Loucy (cell line): ENCODE measurements around the gene NR4A2.

ENCODE experiments used
- H2AFZ ChIP-seq: fragments of 200-600 bp; sonication (generic); 2 replicates; pipeline ENCODE4 v1.6.0; 2016; ENCODE audit warnings: antibody characterized with exemption, mild to moderate bottlenecking, low read length, moderate library complexity
- H3F3A ChIP-seq: fragments of 200-600 bp; 2 replicates; pipeline ENCODE4 v1.6.0; 2016; ENCODE audit warnings: antibody characterized with exemption, low read depth, mild to moderate bottlenecking
- H3K27me3 ChIP-seq: fragments of 200-600 bp; sonication (generic); 2 replicates; pipeline ENCODE4 v1.6.1; 2014; ENCODE audit warnings: low read length, mild to moderate bottlenecking; ENCODE audit not compliant: insufficient read depth, poor library complexity, severe bottlenecking
- H3K36me3 ChIP-seq: fragments of 200-600 bp; sonication (generic); 2 replicates; pipeline ENCODE4 v1.6.1; 2016; ENCODE audit warnings: low read length; ENCODE audit not compliant: insufficient read depth
- H3K4me1 ChIP-seq: fragments of 200-600 bp; sonication (generic); 2 replicates; pipeline ENCODE4 v1.5.1; 2014; ENCODE audit warnings: low read length, mild to moderate bottlenecking; ENCODE audit not compliant: insufficient read depth, poor library complexity, severe bottlenecking
- H3K4me2 ChIP-seq: fragments of 200-600 bp; sonication (generic); 2 replicates; pipeline ENCODE4 v1.6.0; 2014; ENCODE audit warnings: antibody characterized with exemption, low read length, low read depth, mild to moderate bottlenecking; ENCODE audit not compliant: poor library complexity, severe bottlenecking
- H3K4me3 ChIP-seq: fragments of 200-600 bp; sonication (generic); 2 replicates; pipeline ENCODE4 v1.5.1; 2014; ENCODE audit warnings: low read length, mild to moderate bottlenecking, mixed read lengths; ENCODE audit not compliant: poor library complexity, severe bottlenecking
- H3K79me2 ChIP-seq: fragments of 200-600 bp; sonication (generic); 2 replicates; pipeline ENCODE4 v1.6.1; 2014; ENCODE audit warnings: low read length; ENCODE audit not compliant: insufficient read depth
- H3K9ac ChIP-seq: fragments of 200-600 bp; sonication (generic); 2 replicates; pipeline ENCODE4 v1.6.0; 2014; ENCODE audit warnings: mild to moderate bottlenecking, low read depth, low read length, moderate library complexity; ENCODE audit not compliant: poor library complexity, severe bottlenecking
- H3K9me2 ChIP-seq: fragments of 200-600 bp; sonication (generic); replicated peaks from 2 replicates; pipeline ENCODE4 v1.6.1; 2016; ENCODE audit warnings: low read depth, low read length, mixed read lengths
- H3K9me3 ChIP-seq: fragments of 200-600 bp; sonication (generic); 2 replicates; pipeline ENCODE4 v1.6.1; 2014; ENCODE audit warnings: mild to moderate bottlenecking, antibody characterized with exemption, low read length, low read depth; ENCODE audit not compliant: insufficient read depth
- H4K20me1 ChIP-seq: fragments of 200-600 bp; sonication (generic); 2 replicates; pipeline ENCODE4 v1.6.0; 2014; ENCODE audit warnings: antibody characterized with exemption, low read length, mild to moderate bottlenecking; ENCODE audit not compliant: insufficient read depth, poor library complexity, severe bottlenecking
- CTCF ChIP-seq: fragments of 200-600 bp; sonication (generic); conservative IDR thresholded peaks from 2 replicates; pipeline ENCODE4 v1.5.1; 2014; ENCODE audit warnings: mild to moderate bottlenecking, antibody characterized with exemption, low read length
- EZH2phosphoT487 ChIP-seq: fragments of 200-600 bp; IDR thresholded peaks from 2 replicates; pipeline ENCODE4 v1.6.1; 2018; ENCODE audit warnings: antibody characterized with exemption, mild to moderate bottlenecking, moderate library complexity, borderline replicate concordance

Gene NR4A2

GRCh38 chr2:156329927-156330726 is 2.4 kb downstream of the NR4A2 start:
- H3K79me2 ChIP-seq: no peaks in the 10 kb centered on the region
- no peaks in the 10 kb centered on the region for H3K9me3 ChIP-seq
- H4K20me1 ChIP-seq: no peaks in the 10 kb centered on the region
- H3K4me2 ChIP-seq: no peak overlapping the region
- H3K4me1 ChIP-seq: no peaks in the 10 kb centered on the region
- H3K4me3 ChIP-seq: no peak overlapping the region
- H3K27me3 ChIP-seq: no peaks in the 10 kb centered on the region
- H3K36me3 ChIP-seq: no peaks in the 10 kb centered on the region
- no peaks in the 10 kb centered on the region for H3K9me2 ChIP-seq
- H3K9ac ChIP-seq: no peak overlapping the region
- H3F3A ChIP-seq: 0 out of 2 replicates have a peak, but pooled peaks cover 4% of the 10 kb centered on the region
- H2AFZ ChIP-seq: no peak overlapping the region
- TF ChIP-seq EZH2phosphoT487 (no peak), CTCF (no peak)

- no peak overlapping the region for H3K4me2 ChIP-seq
- no peaks in the 10 kb centered on the region for H3K27me3 ChIP-seq
- no peak overlapping the region for H3K4me3 ChIP-seq
- no peaks in the 10 kb centered on the region for H3F3A ChIP-seq
- no peaks in the 10 kb centered on the region for H3K4me1 ChIP-seq
- no peaks in the 10 kb centered on the region for H4K20me1 ChIP-seq
- no peak overlapping the region for H2AFZ ChIP-seq
- H3K36me3 ChIP-seq: no peaks in the 10 kb centered on the region
- no peak overlapping the region for H3K9ac ChIP-seq
- no peaks in the 10 kb centered on the region for H3K79me2 ChIP-seq
- TF ChIP-seq EZH2phosphoT487: no peak
- TF ChIP-seq CTCF: no peak
- H3K9me3 ChIP-seq: no peaks in the 10 kb centered on the region
- H3K9me2 ChIP-seq: no peaks in the 10 kb centered on the region
Observed at GRCh38 chr2:156329031-156329926, 3.2 kb downstream of the NR4A2 start.

- Histone ChIP-seq H3K4me2 (no peak overlapping the region), H3K4me3 (no peak overlapping the region), H3K9me2 (no peaks in the 10 kb centered on the region), H3K4me1 (no peaks in the 10 kb centered on the region), H3F3A (no peaks in the 10 kb centered on the region), H3K79me2 (no peaks in the 10 kb centered on the region), H4K20me1 (no peaks in the 10 kb centered on the region), H3K9ac (no peak overlapping the region), H2AFZ (no peak overlapping the region), H3K27me3 (no peaks in the 10 kb centered on the region), H3K36me3 (no peaks in the 10 kb centered on the region), H3K9me3 (no peaks in the 10 kb centered on the region)
- TF ChIP-seq CTCF: no peak
- no peak for TF ChIP-seq EZH2phosphoT487
Observed at GRCh38 chr2:156327835-156328695, 4.5 kb downstream of the NR4A2 start.
